Glomerular visceral epithelial cell (primary cell): ENCODE results near the gene EEF2K.
A peak's percentile ranks its signal among the peaks of the same experiment; 100 is the strongest.
"Not testable (repeated sequence)": the region's sequence is repeated elsewhere in the genome, so short reads cannot be mapped to it uniquely, and the experiment has no call there.

Experiments used
- DNase-seq: peaks from one replicate; pipeline ENCODE4 v3.0.0-alpha.2; 2016; ENCODE audit errors: extremely low spot score

EEF2K gene

DNA sequence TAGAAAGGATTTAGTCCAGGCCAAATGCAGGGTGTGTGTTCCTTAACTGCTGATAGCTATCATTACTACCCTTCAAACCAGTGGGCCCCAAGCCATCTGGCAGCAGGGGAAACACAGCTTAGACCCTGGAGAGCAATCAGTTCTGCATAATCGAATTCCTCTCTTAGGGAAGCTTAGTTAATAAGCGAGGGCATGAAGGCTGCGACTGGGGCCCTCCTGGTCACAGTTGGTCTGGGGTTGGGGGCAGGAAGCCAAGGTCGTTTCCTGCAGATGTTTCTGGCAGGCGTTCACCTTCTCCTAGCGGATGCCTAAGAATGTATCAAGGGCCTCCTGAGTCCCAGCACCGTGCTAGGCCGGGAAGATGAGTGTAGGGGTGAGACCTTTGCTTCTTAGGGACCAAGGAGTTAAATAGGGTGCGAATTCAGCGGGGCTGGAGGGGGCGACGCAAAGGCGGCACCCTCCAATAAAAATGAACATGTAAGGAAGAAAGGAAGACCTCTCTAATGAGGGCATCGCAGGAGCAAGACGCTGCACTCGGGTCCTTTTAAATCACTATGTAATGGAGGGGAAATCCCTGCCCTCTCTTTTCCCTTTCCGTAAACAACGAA lies 16.5 kb upstream of the EEF2K start:
- DNase-seq: peak; percentile 26

DNA sequence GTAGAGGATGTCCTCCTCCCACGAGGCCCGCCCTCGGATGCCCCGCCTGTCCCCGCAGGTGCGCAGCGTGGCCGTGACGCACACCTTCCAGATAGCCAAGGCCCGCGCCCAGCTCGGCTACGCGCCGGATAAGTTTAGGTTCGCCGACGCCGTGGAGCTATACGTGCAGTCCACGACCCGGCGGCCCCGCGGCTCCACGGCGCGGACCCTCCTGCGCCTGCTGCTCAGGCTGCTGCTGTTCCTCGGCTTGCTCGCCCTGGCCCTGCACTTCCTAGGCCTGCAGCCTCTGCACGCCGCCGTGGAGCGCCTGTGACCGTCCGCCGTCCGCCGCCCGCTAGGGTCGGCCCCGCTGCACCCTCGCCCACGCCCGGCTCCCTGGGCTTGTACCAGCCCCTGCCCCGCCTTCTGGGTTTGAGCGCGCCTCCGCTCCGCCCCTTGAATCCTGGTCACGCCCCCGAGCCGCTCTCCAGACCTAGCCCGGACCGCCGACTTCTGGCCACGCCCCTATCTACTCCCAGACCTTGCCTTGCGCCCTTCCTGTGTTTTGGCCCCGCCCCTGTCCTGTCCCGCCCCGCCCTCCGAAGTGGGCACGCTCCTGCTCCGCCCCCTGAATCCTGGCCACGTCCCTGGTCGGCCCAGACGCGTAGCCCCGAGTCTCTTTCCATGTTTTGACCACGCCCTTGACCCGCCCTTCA lies 15.8 kb upstream of the EEF2K start:
- DNase-seq: no peak

DNA sequence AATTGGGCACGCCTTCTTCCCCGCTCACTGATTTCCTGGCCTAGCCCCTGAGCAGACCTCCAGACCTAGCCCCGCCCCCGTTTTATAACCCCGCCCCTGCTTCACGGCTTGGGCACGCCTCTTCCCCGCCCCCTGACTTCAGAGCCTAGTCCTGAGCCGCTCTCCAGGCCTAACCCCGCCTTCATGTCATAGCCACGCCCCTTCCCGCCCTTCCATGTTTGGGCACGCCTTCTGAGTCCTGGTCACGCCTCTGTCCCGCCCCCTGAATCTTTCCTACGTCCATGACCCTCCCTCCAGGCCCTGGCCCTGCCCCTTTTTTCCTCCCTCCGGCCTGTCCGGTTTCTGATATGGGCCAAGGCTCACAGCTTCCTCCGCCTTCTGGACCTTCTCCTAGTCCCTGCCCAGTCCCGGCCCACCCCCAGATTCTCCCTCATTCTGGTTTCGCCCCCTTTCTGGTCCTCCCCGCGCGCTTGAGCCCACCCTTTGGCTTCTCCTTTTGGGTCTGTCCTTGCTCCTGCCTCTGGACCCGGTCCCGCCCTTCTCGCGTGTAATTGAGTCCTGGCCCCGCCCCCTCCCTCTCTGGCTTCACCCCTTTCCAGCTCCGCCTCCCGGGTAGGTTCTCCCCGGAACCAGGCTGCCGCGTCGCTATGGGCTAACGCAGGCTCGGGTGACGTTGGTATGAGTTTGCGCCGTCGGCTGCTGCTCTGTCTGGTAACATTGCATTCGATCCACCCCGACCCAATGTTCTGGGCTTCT lies 15.1 kb upstream of the EEF2K start:
- peak; percentile 100 for DNase-seq

DNA sequence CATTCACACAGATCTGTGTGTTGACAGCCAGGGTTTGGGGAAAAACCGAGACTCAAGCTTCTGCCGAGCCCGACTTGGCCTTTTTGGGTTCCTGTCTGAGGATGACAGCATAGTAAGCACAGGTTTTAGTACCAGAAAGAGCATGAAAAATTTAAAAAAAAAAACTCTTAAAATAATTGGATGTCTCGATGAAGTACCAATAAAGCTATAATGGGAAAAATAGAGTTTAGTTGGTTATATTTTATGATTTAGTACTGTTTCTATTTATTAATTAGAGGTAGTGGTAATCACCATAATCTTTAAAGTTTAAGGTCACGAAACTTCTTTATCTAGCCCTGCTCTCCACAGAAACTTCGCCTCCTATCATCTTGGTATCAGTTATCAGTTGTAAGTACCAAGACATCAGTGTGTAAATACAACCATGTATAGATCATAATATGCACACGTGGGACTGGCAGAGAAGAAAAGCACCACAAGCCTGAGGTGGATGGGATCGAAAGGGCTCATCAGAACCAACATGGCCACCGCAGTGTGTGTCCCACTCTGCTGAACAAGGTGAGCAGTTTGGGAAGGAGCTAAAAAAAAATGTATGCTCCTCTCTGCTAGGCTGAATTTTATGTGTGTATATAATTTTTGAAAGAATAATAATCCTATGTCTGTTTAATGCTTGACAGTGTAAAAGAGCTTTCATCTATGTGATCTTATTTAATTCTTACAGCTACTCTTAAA lies 14.4 kb upstream of the EEF2K start:
- no peak for DNase-seq

DNA sequence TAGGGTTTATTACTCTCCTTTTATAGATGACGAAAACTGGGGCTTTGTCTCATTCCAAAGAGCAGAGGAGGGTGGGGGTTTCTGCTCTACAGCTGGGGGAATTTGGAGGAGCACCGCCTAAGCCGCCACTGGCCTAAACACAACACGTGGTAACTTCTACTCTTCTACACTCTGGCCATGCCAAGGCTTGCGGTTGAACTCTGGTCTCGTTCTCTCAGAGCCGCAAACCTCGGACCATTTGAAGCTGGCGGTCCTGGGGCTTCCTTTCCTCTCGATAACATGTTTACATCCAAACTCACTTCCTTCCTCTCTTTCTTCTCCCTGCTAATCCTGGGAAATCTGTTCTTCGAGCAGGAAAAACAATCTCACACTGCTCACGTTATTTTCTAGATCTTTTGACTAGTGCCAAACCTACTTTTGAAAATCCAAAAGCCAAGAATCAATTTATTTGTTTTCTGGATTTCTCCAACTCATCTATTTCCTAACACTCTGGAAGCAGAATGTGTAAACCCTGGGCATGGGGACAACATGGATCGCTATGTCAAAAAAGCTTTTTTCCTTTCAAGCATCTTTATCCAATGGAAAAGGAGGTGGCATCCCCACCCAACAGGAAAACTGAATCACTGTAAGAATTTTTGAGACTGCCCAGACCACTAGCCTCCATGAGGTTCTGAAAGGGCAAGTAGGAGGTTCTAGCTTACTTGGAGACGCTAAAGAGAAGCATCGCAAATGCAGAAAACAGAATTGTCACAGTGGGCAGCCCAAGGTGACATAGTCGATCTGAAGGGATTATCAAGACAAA lies 13.6 kb upstream of the EEF2K start:
- peak; percentile 81 for DNase-seq

DNA sequence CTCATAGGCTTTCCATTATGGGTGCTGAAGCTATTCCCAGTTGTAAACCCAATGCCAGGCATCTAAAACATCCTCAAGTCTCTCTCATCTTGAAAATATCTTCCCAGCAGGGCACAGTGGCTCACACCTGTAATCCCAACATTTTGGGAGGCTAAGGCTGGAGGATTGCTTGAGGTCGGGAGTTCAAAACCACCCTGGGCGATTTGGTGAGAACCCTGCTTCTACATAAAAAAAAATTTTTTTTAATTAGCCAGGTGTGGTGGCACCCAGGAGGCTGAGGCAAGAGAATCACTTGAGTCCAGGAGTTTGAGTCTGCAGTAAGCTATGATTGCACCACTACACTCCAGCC lies 13.0 kb upstream of the EEF2K start:
- no peak for DNase-seq

DNA sequence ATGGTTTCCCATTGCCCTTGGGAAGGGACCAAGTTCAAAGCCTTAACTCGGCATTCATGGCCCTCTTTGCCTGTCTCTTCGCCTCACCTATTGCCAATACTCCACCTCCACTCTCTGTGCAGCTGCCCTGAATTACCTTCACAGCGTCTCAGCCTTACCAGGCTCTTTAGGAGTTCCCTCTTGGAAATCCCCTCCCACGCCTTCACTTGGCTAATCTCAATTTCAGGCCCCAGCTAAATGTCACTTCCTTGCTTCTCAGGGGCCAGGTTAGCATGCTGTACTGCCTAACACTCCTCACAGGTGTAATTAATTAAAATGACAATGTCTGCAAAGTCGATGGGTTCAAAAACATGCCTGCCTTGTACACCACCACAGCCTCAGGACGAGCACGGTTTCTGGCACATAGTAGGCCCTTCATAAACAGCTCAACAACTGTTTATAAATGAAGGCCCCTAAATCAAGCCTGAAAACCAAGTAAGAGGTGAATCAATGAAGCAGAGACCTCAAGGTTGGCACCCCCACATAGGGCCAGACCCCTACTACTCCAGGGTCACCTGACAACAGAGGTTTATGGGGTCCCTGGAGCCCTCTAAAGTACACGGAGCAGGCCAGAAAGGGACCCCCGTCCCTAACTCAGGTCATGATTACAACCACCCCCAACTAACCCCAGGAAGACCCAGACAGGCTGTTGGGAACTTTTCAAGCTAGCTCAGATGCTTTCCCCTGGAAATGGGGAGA lies 11.2 kb upstream of the EEF2K start:
- DNase-seq: no peak

DNA sequence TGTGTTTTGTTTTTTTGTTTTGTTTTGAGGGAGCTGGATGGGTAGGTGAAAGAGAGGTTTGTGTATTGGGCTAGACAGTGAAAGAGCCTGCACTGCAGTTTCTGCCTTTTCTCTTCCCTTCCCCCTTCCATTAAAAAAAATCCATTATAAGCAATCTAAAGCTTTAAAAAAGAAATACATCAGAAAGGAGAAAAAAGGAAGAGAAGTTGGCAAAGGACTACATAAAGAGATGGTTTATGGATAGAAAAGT lies 10.7 kb upstream of the EEF2K start:
- DNase-seq: no peak

DNA sequence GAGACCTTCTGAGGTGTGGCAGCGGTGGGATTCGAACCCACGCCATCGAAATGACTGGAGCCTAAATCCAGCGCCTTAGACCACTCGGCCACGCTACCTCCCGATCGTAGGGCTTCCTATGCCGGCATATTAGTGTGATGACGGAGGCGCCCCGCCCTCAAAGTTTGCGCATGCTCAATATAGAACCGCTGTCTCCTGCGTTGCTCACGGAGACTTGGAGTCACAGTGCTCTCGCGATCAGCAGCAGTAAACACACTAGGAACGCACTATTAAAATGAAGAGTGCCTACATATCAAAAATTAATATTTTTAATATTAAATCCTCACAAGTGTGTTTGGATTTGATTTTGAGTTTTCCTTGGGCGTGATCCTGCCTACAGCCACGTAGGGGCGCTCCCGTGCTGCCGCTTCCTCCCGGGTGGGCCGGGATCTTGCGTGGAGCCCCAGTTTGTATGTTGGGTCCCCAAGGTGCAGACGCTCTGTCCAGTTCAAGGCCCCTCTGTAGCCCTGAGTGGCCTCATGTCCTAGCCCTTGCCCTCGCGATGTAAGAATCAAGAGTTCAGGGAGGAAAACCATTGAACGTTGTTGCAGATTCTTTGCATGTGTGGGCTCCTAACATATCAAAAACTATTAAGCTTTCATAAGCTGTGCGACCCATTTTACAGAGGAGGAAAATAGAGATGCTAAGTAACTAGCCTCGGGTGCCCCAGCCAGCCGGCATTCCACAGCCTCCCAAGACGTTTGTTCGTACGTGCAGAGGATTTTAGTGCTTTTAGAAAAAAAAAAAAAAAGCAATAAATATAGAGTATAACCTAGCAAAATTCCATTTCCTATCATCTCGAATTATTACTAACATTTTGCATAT lies 10.2 kb upstream of the EEF2K start:
- DNase-seq: peak; percentile 91

DNA sequence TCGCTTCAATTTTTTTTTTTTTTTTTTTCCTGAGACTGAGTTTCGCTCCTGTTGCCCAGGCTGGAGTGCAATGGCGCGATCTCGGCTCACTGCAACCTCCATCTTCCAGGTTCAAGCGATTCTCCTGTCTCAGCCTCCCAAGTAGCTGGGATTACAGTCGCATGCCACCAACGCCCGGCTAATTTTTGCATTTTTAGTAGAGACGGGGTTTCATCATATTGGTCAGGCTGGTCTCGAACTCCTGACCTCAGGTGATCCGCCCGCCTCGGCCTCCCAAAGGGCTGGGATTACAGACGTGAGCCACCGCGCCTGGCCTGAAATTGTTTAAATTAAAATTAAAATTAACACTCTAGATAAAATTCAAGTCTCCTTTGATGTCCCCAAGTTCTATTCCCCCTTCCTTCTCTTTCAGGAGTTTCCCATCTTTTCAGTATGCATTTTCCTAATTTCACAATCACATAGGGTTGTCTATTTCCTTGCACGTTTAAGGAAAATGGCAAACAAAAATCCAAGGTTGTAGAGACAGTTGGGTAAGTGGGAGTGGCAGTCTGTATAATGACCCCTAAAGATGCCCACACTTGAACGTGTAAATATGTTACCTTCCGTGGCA lies 9.4 kb upstream of the EEF2K start:
- not testable (repeated sequence) for DNase-seq

DNA sequence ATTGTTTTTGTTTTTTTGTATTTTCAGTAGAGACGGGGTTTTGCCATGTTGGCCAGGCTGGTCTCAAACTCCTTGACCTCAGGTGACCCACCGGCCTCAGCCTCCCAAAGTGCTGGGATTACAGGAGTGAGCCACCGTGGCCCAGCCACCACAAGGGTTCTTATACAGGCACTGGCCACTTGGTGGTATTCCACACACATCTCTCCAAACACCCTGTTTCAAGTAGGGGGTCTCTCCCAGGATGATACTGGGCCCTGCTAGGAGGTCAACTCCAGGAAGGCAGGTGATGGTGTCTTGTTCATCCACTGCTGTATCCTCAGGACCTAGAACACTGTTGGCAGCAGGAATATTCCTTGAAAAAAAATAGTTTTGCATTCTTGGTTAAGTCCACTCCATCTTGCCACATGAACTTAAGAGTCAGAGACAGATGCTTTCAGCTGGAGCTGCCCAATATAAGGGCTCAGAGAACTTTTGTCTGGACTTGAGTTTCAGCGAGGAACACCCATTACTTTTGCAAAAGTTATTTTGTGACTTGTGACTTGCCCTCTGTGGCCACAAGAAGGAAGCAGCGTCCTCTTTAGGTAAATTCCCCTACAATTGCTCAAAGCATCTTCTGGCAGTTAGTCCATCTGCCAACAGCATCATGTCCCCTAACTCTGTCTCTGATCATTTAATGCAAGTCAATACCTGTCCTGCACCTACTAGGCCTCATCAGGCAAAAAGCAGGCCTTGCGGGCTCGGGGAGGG lies 7.4 kb upstream of the EEF2K start:
- DNase-seq: no peak

DNA sequence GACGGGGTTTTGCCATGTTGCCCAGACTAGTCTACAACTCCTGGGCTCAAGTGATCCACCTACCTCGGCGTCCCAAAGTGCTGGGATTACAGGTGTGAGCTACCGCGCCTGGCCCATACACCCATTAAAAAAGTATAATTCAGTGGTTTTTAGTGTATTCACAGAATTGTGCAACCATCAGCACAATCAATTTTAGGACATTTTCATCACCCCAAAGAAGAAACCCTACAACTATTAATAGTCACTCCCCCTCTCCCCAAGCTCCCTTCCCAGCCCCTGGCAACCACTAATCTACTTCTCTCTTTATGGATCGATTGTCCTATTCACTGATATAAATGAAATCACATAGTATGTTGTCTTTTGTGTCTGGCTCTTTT lies 3.8 kb upstream of the EEF2K start:
- no peak for DNase-seq

DNA sequence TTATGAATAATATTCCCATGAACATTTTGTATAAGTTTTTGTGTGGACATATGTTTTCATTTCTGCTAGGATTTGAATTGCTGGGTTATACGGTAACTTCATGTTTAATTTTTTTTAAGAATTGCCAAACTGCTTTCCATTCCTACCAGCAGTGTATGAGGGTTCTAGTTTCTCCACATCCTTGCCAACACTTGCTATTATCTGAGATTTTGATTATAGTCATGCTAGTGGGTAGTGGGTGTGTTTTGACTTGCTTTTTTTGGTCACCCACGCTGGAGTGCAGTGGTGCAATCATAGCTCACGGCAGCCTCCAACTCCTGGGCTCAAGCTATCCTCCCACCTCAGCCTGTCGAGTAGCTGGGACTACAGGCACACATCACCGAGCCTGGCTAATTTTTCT lies 3.0 kb upstream of the EEF2K start:
- no peak for DNase-seq

DNA sequence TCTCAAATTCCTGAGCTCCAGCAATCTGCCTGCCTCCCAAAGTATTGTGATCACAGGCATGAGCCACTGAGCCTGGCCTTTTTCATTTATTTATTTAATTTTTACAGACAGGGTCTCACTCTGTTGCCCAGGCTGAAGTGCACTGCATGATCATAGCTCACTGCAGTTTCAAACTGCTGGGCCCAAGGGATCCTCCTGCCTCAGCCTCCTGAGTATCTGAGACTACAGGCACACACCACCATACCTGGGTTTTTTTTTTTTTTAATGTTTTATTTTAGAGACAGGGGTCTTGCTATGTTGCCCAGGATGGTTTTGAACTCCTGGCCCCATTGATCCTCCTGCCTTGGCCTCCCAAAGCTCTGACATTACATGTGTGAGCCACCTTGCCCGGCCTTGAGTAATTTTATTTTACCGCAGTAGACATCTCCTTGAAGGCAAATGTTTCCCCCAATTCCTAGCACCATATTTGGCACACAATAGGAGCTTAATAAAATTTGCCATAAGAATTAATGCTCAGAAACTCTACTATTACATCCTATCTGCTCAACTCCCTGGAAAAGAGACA lies 1.9 kb upstream of the EEF2K start:
- DNase-seq: no peak

DNA sequence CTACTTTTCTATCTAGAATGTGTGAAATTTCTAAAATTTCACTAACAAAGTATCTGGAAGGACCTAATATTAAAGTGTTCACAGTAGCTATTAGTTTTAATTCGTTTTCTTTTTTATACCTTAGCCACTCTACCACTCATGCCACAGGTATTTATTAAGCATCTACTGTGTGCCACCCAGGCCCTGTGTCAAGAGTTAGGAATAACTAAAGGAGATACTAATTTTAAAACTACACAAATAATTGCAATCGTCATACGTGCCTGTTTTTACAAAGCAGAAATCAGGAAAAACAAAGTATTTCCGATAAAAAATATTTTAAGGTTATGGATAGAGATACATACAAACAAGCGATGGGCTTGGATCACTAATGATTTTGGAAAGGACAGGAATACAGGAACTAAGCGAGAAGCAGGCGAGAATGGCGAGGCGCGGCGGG lies 483 bp upstream of the EEF2K start:
- DNase-seq: no peak

DNA sequence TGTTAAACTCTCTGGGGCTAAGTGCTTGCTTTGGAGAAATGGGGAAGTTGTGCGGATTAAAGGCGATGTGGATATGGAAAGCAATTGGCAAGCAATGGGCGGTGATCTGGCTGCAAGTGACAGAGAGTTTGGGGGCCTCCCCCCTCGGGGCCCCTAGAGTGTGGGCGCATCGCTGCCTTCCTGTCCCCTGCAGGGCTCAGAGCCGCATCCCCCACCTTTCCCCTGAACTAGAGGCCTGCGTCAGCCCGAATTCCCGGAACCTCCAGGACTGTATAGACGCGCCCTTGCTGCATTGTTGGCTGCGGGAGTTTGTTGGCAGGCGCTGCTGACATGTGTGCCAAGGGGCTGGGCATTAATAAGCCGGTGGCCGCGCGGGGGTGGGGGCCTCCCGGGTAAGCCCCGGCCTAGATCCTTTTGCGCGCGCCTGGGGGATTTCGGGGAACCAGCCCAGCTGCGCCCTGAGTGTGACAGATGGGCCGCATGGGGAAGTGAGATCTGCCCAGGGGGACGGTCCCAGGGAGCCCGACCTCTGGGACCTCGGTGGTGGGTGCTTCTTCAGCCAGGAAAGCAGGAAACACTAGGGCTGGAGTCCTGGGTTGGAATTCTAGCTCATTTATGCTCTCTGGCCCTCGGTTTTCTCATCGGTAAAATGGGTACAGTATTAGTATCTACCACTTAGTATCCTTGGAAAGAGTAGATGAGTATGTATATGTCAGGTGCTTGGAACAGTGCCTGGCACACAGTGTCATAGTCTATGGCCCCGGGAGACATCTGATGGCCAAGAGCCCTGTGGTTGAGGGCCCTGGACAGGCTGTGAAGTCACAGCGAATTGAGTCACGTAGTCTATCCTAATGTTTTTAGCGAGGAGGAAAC lies 1.0 kb downstream of the EEF2K start:
- peak; percentile 39 for DNase-seq

DNA sequence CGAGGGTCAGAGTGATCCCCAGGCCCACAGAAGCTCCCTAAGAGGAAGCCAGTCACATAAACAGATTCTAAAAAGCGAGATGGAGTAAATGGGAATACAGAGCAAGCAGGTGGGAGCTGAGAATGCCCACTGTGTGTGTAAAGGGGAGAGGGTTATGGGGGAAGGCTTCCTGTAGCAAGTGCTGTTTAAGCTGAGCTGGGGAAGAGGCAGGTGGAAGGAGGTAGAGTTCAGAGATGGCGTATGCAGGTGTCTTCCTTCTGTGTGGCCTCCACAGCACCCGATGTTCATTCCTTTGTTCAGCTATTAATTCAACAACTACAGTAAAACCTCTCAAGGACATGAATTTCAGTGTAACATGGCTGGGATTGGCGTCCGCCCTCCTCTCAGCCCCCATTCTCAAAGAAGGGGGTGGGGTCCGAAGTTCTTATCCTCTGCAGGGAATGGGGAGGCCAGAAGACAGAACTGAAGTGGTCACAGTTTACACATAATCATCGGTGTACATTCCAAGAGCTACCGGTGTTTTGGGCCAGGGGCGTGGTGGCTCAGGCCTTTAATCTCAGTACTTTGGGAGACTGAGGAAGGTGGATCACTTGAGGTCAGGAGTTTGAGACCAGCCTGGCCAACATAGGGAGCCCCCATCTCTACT lies 1.8 kb downstream of the EEF2K start:
- DNase-seq: no peak
